OCI-LY1 (cell line): ENCODE measurements around the gene OTUB1.

Source experiments
- CTCF ChIP-seq: fragments of 200-600 bp; sonication (generic), shearing (Covaris generic); IDR thresholded peaks from 2 replicates; pipeline ENCODE4 v1.5.1; 2017; ENCODE audit warnings: mild to moderate bottlenecking, antibody characterized with exemption, low read length, moderate library complexity, mixed read lengths
- EZH2 ChIP-seq: fragments of 200-600 bp; sonication (generic), shearing (Covaris generic); IDR thresholded peaks from 2 replicates; pipeline ENCODE4 v1.8.0; 2017; ENCODE audit warnings: borderline replicate concordance, mixed run types, mild to moderate bottlenecking, antibody characterized with exemption, low read length, moderate library complexity, mixed read lengths

GRCh38 chr11:64034411-64034811 lies 48.2 kb downstream of the OTUB1 start:
- TF ChIP-seq CTCF (no peak), EZH2 (no peak)
